ELF-1 (cell line): ENCODE data around the gene GLDC.

ENCODE experiments used
- DNase-seq: peaks from one replicate; pipeline ENCODE4 v3.0.0-alpha.2; 2016; ENCODE audit warnings: low read depth, low spot score

GLDC gene

GRCh38 chr9:6502399-6502798 lies 143.1 kb downstream of the GLDC start:
- no peak for DNase-seq

DNA sequence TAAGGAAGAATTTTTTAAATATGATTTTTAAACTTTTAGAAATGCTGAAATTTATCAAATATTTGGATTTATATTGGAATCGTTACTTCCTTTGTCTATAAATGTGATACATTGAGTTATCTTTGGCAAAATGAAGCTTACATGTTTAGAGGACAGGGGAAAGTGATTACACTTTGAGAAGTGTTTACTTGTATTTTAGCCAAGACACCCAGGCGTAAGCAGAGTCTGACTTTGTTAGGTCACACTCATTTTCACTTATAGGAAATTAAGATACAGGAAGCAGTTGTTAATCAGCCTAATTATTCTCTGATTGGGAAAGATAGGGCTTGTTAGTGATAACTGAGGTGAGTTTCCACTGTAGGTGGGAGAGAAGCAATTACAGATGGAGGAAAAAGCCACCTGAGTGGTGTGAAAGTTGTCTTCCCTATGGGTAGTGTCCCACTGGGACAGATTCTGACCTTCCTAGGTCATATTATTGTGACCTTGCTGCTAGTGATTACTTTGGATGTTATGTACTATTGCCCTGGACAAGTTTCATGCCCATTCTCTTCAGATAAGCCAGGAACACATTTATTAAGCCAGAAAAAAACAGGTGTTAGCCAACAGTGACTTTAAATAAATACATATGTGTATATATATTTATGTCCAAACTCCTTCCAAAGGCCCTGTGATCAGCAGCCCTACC lies 143.9 kb downstream of the GLDC start:
- no peak for DNase-seq

DNA sequence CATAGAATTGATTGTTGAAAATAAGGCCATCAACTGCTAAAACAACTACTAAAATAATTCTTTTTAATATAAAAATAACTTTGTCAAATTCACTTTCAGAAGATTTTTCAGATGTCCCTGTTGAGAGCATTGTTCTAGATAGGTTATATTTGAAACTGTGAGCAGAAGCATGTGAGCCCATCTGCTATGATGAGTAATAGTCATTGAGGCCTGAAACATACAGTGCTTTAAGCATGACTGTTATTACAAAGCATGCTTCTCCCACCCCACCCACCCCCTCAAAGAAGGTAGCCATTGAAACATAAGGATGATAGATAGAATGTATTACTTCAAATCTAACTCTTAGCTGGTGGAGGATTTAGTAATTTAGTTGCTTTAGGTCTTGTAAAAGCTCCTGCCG lies 146.5 kb downstream of the GLDC start:
- DNase-seq: no peak

DNA sequence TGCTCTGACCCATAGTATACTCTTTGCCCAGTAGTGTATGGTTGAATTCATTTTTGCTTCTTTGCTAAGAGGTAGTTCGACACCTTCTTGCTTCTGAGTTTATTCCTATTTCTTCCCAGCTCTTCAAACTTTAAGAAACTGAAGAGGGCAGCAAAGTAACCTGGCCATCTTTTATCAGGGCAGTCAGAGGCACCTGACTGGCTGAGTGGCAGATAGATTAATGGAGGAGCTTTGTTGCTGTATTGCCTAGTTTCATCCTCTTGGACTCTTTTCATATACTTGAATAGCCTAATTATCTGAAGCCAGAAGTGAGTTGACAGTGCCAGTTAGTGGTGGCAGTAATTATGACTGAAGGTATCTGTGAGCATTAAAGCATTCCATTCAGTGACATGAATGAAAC lies 150.1 kb downstream of the GLDC start:
- no peak for DNase-seq

DNA sequence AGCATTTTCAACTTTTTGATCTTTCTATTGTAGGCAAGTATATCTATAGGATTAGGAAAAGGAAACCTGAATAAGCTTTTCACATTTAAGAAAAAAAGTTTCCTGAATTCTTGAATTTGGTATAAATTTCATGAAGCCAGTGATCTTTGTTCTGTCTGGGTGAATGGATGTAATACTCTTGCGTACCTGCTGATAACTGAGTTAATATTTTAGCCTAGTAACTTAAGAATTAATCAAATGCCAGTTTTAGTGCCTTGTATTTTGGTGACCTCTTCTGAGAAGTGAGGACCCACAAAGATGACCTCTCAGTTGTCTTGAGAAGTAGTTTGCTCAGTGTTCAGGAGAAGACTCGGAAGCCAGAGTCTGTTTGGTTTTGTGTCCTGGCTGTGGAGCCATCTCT lies 154.7 kb downstream of the GLDC start:
- no peak for DNase-seq

GRCh38 chr9:6489099-6489498 lies 156.4 kb downstream of the GLDC start:
- no peak for DNase-seq

DNA sequence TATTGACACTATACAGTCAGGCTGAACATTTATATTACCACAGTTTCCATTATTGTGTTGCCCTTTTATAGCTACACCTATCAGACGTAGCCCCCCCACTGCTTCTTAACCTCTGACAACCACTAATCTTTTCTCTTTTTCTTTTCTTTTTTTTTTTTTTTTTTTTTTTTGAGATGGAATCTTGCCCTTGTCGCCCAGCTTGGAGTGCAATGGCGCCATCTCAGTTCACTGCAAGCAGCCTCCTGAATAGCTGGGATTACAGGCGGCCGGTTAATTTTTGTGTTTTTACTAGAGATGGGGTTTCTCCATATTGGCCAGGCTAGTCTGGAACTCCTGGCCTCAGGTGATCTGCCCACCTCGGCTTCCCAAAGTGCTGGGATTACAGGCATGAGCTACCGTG lies 157.1 kb downstream of the GLDC start:
- no peak for DNase-seq

- no peak for DNase-seq
Measured at GRCh38 chr9:6484210-6484609, 161.3 kb downstream of the GLDC start.
